ENCODE measurements around the gene CHRNG.

GRCh38 chr2:232511336-232511890 is 28.1 kb upstream of the CHRNG start:
- TF ChIP-seq POLR2A (IDR thresholded peaks at IDR 0.05), result no peak
- no peak for TF ChIP-seq CTCF (IDR thresholded peaks at IDR 0.05)
- no peak for TF ChIP-seq POLR2AphosphoS5 (IDR thresholded peaks at IDR 0.05)
- TF ChIP-seq EP300 (IDR thresholded peaks at IDR 0.05), result no peak

Data from sigmoid colon (tissue), 4 donors.